Stomach smooth muscle (tissue), 2 donors: ENCODE results near the gene ZNF319.

Experiments
- H3K27ac ChIP-seq: one replicate; pipeline ENCODE4 v1.7.0; 2013; ENCODE audit warnings: mild to moderate bottlenecking, low read length, inconsistent platforms
- H3K27me3 ChIP-seq, 2 donors: one replicate each; pipeline ENCODE4 v1.7.0; 2013; ENCODE audit warnings: low read length in 2 of 2; ENCODE audit not compliant: insufficient read depth in 2 of 2, control insufficient read depth in 1 of 2
- H3K36me3 ChIP-seq, 2 donors: one replicate each; pipeline ENCODE4 v1.7.0; 2013; ENCODE audit warnings: low read length in 2 of 2; ENCODE audit not compliant: control insufficient read depth in 2 of 2, insufficient read depth in 2 of 2
- H3K4me1 ChIP-seq: one replicate; pipeline ENCODE4 v1.7.0; 2013; ENCODE audit warnings: low read length; ENCODE audit not compliant: control insufficient read depth, insufficient read depth
- H3K4me3 ChIP-seq, 2 donors: one replicate each; pipeline ENCODE4 v1.7.0; 2013; ENCODE audit warnings: low read length in 2 of 2
- H3K9ac ChIP-seq, 2 donors: one replicate each; pipeline ENCODE4 v1.7.0; 2013; ENCODE audit warnings: low read length in 2 of 2, mild to moderate bottlenecking in 1 of 2
- H3K9me3 ChIP-seq, 2 donors: one replicate each; pipeline ENCODE4 v1.7.0; 2013; ENCODE audit warnings: low read length in 2 of 2; ENCODE audit not compliant: control insufficient read depth in 2 of 2
- donor health status: healthy.
- donor health status: Pancreatic carcinoma.

The ZNF319 gene

GRCh38 chr16:57995721-57996405 is 4.6 kb downstream of the ZNF319 start:
- H3K27ac ChIP-seq = no peak overlapping the region
- H3K36me3 ChIP-seq = peaks cover 7 to 38% of the 10 kb centered on the region in 2 donors
- H3K4me1 ChIP-seq = peaks cover 17% of the 10 kb centered on the region
- H3K27me3 ChIP-seq = no peaks in the 10 kb centered on the region
- no peaks in the 10 kb centered on the region for H3K9me3 ChIP-seq
- no peak overlapping the region for H3K9ac ChIP-seq
- no peak overlapping the region for H3K4me3 ChIP-seq

- Histone ChIP-seq H3K4me1 (peaks cover 14% of the 10 kb centered on the region), H3K9me3 (no peaks in the 10 kb centered on the region), H3K27ac (no peak overlapping the region), H3K36me3 (peaks cover 7 to 38% of the 10 kb centered on the region in 2 donors), H3K4me3 (no peak overlapping the region), H3K9ac (no peak overlapping the region), H3K27me3 (no peaks in the 10 kb centered on the region)
Observed at GRCh38 chr16:57994778-57995177, 5.7 kb downstream of the ZNF319 start.

- Histone ChIP-seq H3K4me1 (peaks cover 9% of the 10 kb centered on the region), H3K27ac (no peak overlapping the region), H3K27me3 (no peaks in the 10 kb centered on the region), H3K9ac (no peak overlapping the region), H3K4me3 (no peak overlapping the region), H3K9me3 (no peaks in the 10 kb centered on the region), H3K36me3 (peaks cover 7 to 38% of the 10 kb centered on the region in 2 donors)
Observed at GRCh38 chr16:57994361-57994760, 6.1 kb downstream of the ZNF319 start.

- Histone ChIP-seq H3K36me3 (peaks cover 7 to 38% of the 10 kb centered on the region in 2 donors), H3K4me1 (peaks cover 5% of the 10 kb centered on the region), H3K9me3 (no peaks in the 10 kb centered on the region), H3K4me3 (no peak overlapping the region), H3K27ac (no peak overlapping the region), H3K9ac (no peak overlapping the region), H3K27me3 (no peaks in the 10 kb centered on the region)
Observed at GRCh38 chr16:57993897-57994296, 6.6 kb downstream of the ZNF319 start.

GRCh38 chr16:57993438-57993837 is 7.0 kb downstream of the ZNF319 start:
- Histone ChIP-seq H3K36me3 (peaks cover 7 to 38% of the 10 kb centered on the region in 2 donors), H3K27ac (no peak overlapping the region), H3K9ac (no peak overlapping the region)

GRCh38 chr16:57992084-57992483 is 8.4 kb downstream of the ZNF319 start:
- Histone ChIP-seq H3K36me3 (peaks cover under 1 to 30% of the 10 kb centered on the region in 2 donors), H3K9me3 (no peaks in the 10 kb centered on the region), H3K27ac (no peak overlapping the region), H3K4me1 (no peaks in the 10 kb centered on the region), H3K27me3 (no peaks in the 10 kb centered on the region), H3K9ac (no peak overlapping the region), H3K4me3 (no peak overlapping the region)

More at GRCh38 chr16:57993438-57993837, 7.0 kb downstream of the ZNF319 start:
- Histone ChIP-seq H3K9me3 (no peaks in the 10 kb centered on the region), H3K27me3 (no peaks in the 10 kb centered on the region), H3K4me1 (peaks cover 2% of the 10 kb centered on the region), H3K4me3 (no peak overlapping the region)

- Histone ChIP-seq H3K27me3 (no peaks in the 10 kb centered on the region), H3K9ac (no peak overlapping the region), H3K9me3 (no peaks in the 10 kb centered on the region), H3K36me3 (peaks cover 0 to 25% of the 10 kb centered on the region in 2 donors), H3K4me1 (no peaks in the 10 kb centered on the region), H3K27ac (no peak overlapping the region), H3K4me3 (no peak overlapping the region)
Observed at GRCh38 chr16:57991551-57992059, 8.9 kb downstream of the ZNF319 start.

- H3K36me3 ChIP-seq = peaks cover 0 to 6% of the 10 kb centered on the region in 2 donors
- peaks cover 0 to 2% of the 10 kb centered on the region in 2 donors for H3K27me3 ChIP-seq
- H3K4me1 ChIP-seq = peaks cover 13% of the 10 kb centered on the region
- H3K9ac ChIP-seq = no peak overlapping the region
- no peak overlapping the region for H3K27ac ChIP-seq
- no peaks in the 10 kb centered on the region for H3K9me3 ChIP-seq
- H3K4me3 ChIP-seq = no peak overlapping the region
Observed at GRCh38 chr16:57988929-57989328, 11.5 kb downstream of the ZNF319 start.

GRCh38 chr16:57987441-57988177 is 12.9 kb downstream of the ZNF319 start:
- H3K9me3 ChIP-seq = no peaks in the 10 kb centered on the region
- H3K36me3 ChIP-seq = no peaks in the 10 kb centered on the region
- H3K9ac ChIP-seq = no peak overlapping the region

GRCh38 chr16:57986196-57986595 is 14.3 kb downstream of the ZNF319 start:
- Histone ChIP-seq H3K9ac (no peak overlapping the region), H3K27me3 (peaks cover 0 to 2% of the 10 kb centered on the region in 2 donors), H3K36me3 (no peaks in the 10 kb centered on the region), H3K4me1 (peaks cover 13% of the 10 kb centered on the region), H3K27ac (no peak overlapping the region), H3K4me3 (no peak overlapping the region), H3K9me3 (no peaks in the 10 kb centered on the region)

More at GRCh38 chr16:57987441-57988177, 12.9 kb downstream of the ZNF319 start:
- Histone ChIP-seq H3K4me1 (peaks cover 13% of the 10 kb centered on the region), H3K27ac (no peak overlapping the region), H3K4me3 (no peak overlapping the region), H3K27me3 (peaks cover 0 to 2% of the 10 kb centered on the region in 2 donors)
